NCI-H146 (cell line): ENCODE results near the gene COL23A1.
A peak's percentile ranks its signal among the peaks of the same experiment; 100 is the strongest.
"Not testable (repeated sequence)": the region's sequence is repeated elsewhere in the genome, so short reads cannot be mapped to it uniquely, and the experiment has no call there.

Source experiments
- DNase-seq: peaks from one replicate; lab custom pipeline; 2025; lab: John Stamatoyannopoulos, UW

COL23A1 gene

DNA sequence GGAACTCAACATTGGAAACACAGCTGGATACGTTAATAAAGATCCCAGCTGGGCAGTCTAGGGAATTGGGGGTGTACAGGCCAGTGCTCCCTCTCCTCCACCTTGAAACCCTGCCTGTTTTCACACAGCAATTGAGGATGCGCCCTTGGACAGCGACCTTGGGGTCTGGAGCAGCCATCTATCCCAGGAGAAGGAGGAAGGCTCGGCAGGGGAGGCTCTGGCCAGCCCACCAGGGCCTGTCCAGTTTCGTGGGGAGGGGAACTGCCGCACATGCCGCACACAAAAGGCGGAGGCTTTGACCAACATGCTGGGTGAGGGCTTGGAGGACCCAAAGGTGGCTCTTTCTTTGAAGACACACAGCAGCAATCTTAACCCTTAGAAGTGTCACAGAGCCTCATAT is 1.4 kb downstream of the COL23A1 start:
- no peak for DNase-seq

DNA sequence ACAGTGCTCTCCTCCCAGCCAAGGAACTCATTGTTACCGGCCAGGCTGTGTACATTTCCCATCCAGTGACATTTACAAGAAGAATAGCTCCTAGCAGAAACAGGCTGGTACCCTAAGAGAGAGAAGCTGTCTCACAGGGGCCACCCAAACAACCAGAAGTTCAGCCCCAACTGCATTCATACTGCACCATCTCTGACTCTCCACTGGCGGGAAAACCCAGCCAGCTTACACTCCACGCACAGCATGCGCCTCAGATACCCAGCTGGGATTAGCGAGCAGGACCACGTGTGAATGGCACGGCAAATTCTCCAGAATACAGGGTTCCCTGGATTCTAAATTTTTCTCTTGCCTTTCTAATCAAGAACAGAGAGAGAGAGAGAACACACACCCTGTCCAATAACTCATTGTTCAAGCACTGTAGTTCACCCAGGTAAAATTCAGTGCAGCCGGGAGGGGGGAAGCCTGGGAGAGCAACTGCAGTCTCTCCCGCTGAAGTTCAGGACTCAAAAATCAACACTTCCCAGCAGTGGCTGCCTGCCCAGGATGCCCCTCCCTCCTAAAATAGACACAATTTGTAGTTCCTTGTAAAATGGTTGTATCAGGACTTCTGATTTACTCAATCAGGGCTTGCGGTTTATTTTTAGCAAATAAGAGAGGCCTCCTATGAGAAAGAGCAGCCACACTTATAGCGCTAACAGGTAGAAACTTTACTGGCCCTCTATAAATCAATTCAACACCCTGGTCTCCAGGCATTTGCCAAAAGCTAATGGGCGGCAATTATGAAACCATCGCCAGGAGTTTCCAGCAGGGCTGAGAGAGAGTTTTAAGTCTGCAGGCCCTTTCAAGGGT is 2.2 kb downstream of the COL23A1 start:
- DNase-seq = no peak

DNA sequence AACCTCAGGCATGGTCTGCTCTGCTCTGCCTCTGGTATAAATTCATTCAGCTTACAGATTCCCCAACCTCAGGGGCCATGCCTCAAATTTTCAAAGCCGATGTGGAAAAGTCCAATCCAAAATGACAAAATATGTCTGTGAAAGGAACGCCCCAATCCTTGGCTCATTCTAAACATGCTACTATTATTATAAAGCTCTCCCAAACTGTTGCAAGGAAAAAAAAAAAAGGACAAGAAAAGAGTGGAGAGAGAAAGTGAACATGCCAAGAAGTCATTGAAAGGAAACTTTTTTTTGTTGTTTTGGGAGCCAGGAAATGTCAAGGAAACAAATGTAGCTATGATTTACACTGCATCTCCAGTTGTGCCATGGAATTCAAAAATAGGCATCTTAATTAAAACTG is 3.8 kb downstream of the COL23A1 start:
- DNase-seq = no peak

DNA sequence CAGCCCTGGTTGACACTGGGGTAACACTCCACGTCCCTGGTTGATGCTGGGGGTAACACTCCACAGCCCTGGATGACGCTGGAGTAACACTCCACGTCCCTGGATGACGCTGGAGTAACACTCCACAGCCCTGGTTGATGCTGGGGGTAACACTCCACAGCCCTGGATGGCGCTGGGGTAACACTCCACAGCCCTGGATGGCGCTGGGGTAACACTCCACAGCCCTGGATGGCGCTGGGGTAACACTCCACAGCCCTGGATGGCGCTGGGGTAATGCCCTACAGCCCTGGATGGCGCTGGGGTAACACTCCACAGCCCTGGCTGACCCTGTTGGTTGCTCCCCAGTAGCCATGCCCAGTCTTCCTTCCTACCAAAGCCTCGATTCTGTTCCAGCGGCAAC is 4.8 kb downstream of the COL23A1 start:
- not testable (repeated sequence) for DNase-seq

DNA sequence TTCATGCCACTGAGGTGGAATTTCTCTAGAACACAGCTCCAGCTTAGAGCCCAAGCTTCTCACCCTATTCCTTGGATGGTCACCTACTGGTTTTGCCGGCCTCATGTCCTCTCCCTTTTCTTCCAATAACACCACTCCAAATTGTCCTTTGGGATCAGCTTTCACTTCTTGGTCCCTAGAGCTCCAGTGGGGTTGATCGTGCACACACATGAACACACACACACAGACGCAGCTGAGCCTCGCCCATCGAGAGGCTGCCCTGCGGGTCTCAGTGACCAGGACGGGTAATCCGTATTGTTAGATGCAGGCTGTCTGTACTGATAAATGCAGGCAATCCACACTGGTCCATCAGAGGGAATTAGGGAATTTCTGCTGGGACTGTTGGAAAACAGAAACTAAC is 6.9 kb downstream of the COL23A1 start:
- no peak for DNase-seq

DNA sequence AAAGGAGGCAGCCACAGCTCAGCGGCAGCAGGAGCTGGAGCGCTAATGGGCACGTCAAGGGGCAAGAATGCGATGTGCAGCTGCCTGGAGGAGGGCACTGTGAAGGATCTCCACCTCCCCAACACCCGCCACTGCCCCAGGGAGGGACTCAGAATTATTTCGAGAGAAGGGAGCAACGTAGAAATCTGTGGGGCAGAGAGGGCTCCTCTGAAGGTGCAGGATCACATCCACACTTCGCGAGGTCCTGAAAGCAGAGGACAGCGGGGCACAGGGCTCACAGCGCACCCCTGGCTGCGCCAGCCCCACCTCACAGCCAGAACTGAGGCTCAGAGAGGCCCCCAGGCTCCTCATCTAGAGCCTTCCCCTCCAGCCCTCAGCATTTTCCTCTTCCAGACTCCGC is 7.9 kb downstream of the COL23A1 start:
- no peak for DNase-seq

DNA sequence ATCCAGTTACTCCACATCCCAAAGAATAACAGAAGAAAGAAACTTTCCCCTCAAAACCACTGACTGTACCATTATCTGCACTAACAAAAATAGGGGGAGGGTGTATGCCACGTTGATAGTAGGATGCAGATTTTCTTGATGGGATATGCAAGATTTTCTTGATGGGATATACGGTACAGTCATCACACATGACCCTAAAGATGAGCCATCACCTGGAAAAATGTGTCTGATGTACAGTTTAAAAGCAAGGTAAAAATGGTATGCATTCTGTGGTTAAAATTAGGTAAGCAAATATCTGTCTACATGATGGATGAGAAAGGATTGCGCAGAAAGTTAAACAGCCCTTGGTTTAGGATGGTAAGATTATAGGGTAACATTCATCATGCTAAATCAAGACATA is 8.6 kb downstream of the COL23A1 start:
- no peak for DNase-seq

DNA sequence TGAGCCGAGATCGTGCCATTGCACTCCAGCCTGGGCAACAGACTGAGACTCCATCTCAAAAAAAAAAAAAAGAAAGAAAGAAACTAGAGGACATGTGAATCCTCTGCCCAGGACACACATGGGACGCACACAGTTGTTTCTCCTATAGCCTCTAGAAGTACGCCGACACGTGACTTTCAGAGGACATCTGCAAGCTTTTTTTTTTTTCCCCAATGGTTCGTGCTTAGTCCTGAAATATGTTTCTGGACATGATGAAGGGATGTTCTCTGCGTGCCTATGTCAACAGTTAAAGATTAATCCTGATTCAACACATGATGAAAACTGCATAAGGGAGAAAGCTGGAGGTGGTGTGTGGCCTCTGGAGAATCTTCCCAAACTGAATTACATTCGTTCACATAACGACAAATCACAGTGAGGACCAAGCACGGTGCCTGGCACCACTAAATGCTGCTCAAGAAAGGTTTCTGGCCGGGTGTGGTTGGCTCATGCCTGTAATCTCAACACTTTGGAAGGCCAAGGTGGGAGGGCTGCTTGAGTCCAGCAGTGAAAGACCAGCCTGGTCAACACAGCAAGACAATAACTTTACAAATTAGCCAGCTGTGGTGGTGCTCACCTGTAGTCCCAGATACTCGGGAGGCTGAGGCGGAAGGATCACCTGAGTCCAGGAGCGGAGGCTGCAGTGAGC is 9.8 kb downstream of the COL23A1 start:
- no peak for DNase-seq

DNA sequence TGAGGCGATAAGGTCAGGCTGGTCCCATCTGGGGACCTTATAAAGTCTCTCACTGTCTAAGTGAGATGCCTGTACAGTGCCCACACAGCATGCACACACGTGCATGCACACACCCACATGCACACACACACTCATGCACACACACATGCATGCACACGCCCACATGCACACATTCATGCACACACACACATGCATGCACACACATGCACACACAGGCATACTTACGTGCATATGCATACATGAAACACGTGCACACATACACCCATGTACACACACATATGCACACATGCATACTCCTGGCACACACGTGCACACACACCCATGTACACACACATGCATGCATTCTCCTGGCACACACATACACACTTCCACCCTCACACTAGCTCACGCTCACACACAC is 12.2 kb downstream of the COL23A1 start:
- no peak for DNase-seq

DNA sequence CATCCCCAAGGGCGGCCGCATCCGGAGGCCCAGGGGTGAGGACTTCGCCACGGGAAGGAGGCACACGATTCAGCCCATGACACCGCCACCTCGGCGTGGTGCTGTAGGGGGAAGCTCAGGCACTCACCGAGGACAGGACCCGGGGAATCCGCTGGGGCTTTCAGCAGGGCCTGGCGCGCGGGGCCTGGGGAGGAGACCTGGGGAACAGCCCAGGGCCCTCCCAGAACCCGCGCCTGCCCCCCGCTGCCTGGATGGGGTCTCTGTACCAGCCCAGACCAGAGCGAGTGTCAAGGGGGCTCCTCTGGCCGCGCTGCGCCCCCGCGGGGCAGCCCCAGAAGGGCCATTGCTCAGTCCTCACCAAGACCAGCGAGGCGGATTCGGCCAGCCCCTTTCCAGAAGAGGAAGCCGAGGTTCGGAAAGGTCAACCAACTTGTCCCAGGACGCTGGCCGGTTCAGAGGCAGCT is 12.8 kb downstream of the COL23A1 start:
- no peak for DNase-seq

DNA sequence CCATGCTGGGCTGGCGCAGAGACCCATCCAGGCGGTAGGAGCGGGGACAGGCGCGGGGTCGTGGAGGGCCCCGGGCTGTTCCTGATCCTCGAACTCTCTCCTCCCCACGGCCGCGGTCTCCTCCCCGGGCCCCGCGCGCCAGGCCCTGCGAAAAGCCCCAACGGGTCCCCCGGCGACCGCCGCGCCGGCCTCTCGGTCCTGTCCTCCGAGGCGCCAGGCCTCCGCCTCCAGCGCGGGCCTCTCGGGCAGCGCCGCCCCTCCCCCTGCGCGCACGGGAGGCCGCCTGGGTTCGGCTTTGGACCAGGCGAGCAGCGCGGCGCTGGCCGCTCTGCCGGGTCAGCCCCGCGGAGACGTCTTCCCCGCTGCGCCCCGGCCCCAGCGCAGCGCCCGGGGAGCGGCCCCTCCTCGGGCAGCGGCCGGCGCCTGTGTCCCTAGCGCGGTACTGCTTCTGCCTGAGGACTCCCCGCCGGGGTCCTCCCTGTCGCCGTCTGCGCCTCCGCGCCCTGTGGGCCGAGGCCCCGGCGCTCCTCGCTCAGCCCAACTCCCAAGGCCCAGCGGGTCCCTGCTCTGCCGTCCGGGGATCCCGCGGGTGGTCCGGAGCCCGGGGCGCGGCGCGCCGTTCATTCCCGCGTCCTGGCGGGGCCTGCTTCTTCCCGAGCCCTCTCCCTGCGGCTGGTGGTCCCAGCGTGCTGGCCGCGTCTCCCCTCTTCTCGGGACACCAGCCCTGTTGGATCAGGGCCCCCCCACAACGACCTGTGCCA is 13.4 kb downstream of the COL23A1 start:
- DNase-seq = no peak

DNA sequence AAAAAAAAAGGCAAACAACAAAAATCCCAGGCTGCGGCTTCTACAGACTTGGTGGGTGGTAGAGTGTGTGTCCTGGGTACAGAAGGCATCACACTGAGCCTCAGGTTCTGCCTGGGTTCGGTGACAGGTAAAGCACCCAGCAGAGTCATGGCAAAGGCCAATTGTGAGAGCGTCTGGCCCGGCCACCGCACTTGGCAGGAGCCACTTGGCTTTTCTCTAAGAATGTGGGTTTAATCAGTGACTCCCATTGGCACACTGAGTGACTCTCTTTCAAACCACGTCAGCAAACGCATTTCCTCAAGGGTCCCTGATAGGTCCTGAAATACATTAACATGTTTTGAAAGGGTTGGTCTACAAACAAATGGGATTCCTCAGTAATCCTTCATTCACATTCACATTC is 17.0 kb downstream of the COL23A1 start:
- no peak for DNase-seq

DNA sequence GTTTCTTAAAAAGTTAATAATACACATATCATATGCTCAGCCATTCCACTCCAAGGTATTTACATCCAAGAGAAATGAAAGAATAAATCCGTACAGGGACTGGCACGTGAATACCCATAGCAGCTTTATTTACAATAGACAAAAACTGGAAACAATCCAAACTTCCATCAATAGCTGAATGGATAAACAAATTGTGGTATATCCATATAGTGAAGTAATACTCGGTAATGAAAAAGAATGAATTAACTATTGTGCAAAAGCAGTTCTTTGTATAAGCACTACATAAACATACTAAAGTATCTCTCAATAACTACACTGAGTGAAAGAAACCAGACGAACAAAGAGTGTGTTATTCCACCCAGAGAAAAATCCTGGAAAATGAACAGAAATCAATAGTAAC is 17.6 kb downstream of the COL23A1 start:
- no peak for DNase-seq

DNA sequence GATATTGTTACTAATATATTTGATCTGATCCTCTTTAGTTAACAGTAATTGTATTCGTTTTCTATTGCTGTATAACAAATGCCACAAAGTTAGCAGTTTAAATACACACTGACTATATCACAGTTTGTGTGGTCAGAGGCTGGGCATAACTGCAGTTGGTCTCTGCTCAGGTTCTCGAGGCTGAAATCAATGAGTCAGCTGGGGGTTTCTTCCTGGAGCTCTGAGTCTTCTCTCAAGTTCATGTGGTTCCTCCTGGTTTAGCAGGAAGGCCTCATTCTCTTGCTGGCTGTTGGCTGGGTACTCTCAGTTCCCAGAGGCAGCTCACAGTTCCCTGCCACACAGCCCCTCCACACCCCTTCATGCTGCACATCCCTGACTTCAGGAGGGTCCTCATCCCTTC is 20.7 kb downstream of the COL23A1 start:
- DNase-seq = no peak

DNA sequence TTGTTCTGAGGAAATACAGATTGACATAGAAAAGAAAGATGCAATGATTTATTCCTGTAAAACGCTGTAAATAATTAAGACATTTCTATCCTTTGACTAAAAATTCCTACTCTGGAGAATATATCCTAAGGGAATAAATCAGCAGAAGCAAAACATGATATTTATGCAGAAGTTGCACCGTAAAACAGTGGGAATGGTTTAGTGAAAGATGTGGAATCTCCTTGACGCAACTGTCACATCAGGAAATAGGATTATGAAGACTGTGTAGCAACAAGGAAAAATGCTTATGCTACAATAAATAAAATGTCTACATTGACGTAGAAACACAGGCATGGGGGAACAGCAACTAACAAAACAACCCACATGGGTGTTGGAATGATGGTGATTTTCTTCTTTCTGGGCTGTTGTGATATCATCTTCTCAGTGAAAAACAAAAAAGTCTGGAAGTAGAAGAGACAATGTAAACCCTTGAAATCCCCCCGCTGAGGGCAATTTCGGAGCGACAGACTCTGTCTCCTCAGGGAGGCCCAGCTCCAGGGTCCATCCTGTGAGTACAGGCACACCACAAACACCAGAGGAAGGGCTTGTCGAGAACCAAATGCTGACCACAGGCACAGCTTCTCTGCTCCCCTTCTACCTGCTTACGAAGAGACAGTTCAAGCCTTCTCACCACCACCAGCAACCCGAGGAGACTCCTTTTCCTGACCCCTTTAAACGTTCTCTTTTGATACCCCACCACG is 25.2 kb downstream of the COL23A1 start:
- DNase-seq = no peak

DNA sequence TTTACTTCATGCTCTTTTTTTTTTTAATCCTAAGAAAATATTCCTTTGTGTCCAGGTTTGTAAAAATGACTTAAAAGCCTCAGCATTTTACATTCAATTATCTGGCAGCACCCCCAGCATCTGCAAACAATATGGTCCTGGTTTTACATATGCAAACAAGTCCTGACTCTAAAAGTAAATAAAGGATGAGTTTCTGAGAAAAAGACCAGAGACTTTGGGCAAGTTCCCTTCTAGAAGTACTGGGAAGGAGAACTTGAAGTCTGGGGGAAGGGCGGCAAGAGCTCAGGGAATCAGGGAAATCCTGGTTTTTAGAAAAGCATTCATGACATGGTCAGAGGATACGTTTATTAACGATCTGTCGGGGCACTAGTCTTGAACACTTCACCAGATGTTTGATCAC is 25.8 kb downstream of the COL23A1 start:
- DNase-seq = no peak

DNA sequence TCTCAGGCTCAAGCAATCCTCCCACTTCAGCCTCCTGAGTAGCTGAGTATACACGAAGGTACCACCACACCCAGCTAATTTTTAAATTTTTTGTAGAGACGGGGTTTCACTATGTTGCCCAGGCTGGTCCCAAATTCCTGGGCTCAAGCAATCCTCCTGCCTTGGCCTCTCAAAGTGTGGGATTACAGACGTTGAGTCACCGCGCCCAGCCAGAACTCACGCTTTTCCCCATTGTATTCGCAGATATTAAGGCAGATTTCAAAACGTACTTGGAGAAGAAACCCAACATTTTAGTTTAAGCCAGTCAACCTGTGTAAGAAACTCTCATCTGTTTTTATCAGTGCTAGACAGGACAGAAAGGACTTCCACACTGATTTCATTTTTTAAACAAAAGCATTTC is 26.6 kb downstream of the COL23A1 start:
- no peak for DNase-seq

DNA sequence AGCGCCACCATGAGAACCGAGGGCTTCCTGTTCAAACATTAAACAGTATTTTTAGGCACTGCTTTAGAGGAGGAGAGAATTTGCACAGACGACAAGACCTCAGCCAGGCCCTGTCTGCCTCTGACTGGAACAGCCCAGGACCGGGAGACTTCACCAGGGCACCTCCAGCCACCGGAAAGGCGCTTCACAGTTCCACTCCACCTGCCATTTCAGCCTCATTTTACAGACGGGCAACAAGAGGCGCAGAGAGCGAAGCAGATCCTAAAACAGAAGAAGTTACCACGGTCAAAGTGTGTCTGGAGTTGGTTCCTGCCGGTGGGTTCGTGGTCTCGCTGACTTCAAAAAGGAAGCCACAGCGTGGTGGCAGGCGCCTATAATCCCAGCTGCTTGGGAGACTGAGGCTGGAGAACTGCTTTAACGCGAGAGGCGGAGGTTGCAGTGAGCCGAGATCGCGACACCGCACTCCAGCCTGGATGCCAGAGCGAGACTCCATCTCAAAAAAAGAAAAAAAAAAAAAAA is 28.4 kb downstream of the COL23A1 start:
- no peak for DNase-seq

DNA sequence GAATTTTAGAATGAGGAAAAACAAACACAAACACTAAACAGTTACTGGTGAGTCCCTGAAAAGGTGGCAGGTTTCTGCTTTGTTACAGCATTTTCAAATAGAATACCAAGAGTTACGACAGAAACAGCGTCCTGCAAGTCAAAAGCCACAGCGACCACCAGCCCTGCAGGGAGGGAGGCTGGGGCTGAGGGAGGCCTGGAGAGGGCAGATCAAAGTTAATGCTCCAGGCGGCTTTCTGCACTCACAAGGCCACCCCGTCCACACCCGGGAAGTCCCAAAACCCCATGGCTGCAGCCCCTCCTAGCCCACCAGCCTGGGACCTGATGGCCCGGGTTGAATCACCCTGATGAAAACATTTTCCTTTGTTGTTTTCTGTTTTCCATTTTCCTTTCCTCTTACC is 29.3 kb downstream of the COL23A1 start:
- no peak for DNase-seq

DNA sequence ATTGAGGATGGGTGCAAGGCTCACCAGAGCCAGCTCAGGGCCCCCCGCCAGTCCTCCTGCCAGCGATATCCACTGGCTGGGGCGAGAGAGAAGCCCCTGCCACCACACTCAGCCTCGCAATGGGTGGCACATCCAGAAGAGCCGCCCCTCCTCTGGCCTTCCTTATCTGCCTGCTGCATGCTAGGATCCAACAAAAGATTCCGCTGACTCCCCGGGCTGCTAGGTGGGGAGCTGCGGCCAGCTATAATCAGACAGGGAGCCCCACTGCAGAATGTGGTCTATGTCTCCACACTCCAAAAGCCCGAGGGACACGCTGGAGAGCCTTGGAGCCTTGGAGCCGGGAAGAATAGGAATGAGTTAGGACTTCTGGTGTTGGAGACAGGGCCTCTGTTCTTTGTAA is 32.8 kb downstream of the COL23A1 start:
- DNase-seq = no peak

DNA sequence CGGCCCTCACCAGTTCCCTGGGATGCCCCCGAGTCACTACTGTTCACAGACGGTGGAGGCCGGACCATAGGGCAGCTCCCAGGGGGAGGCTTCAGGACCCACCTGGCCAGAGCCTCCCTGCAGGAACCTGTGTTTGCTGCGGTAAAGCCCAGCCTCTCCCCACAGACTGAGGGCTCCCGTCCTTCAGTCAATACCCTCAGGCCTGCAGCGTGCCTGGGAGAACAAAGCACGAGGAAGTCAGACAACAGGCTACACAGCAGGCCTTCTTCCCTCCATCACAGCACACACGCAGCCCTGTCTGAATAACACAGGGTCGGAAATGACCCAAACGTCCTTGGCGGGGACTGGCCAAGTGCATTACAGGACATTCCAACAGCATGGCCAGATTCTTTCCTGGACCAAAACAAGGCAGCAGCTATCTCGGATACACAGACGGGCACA is 34.4 kb downstream of the COL23A1 start:
- DNase-seq = peak; percentile 77

DNA sequence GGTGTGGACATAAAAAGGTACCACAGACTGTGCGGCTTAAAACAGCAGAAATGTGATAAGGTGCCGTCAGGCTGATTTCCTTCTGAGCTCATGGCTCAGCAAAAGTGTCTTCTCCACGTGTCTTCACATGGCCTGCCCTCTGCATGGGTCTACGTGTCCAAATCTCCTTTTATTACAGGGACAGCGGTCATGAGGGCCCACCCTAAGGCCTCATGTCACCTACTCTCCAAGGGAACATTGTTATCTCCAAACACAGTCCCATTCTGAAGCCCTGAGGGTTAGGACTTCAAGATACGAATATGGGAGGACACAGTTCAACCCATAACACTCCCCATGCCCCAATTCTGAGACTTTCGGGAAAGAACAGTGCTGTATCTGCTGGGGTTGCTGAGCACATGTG is 35.2 kb downstream of the COL23A1 start:
- no peak for DNase-seq
